Amygdala (tissue), 56 donors: Measurements from ENCODE around the gene IL32.
A peak's percentile ranks its signal among the peaks of the same experiment; 100 is the strongest.

ENCODE experiments used
- DNase-seq, 56 donors: peaks; one replicate each; lab custom pipeline; 2025; lab: John Stamatoyannopoulos, UW

Gene IL32

DNA sequence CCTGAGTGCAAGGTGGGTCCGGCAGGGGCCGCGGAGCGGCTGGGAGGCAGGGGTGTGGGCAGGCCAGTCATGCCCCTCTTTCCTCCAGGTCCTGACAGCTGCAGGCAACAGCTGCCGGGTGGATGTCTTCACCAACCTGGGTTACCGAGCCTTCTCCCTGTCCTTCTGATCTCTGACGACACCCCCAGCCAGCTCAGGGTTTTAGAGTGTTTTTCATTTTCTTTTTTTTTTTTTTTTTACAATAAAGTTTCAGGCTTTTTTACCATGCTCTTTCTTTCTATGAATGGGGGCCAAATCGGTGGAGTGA is 38.0 kb upstream of the IL32 start:
- no peak for DNase-seq

DNA sequence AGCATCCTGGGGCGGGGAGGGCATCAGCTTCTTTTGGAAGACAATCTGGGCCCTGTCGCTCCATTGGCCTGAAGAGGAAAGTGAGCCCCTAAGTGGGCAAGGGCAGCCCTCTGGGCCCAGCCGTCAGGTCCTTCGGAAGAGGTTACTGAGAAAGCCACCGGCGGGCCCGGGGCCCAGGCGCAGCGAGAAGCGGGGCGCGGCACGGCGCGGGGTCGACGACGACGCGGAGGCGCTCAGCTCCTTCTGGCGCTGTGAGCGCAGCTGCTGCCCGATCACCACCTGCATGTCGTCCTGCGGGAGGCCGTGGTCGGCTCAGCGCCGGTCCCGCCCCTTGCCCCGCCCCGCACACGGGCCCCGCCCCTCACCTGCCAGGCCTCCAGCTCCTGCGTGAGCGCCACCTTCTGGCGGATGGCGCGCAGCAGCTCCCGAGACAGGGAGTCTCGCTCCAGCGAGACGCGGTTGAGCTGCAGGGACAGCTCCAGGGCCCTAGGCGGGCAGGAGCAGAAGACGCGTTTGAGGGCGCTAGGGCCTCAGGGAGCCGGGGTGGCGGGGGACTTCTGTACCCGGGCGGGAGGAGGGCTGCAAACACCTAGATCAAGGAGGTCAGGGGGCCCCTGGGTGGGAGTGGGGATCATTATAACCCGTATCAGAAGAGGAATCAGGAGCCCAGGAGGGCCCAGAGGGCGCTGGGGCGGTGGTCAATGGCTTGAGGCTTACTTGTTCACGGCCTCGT is 37.3 kb upstream of the IL32 start:
- peak in 41 of 56 donors; percentile 14 to 77 (median 46) for DNase-seq

DNA sequence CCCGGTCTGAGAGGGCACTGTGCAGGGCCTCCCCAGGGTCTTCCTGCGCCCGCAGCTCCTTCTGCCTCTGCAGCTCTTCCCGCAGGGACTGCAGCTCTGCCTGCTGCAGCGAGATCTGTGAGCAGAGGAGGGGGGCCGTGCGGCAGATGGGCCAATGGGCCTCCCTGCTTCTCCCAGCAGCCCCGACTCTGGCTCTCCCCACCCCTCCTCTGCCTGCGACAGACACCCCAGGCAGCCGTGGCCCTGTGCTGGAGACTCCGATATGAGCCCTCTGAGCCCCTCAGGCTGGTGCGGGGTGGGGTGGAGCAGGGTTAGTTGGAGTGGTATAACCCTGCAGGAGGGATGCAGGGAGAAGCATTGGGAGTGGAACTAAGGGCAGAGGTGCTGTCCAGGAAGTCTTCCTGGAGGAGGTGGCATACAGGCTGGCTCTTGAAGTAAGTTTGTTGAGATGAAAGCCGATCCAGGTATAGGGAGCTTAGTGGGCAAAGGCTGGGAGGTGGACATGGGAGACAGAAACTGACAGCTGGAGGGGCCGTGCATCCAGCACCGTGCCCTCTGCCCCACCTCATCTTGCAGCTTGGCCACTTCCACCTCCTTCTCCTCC is 36.6 kb upstream of the IL32 start:
- no peak for DNase-seq

DNA sequence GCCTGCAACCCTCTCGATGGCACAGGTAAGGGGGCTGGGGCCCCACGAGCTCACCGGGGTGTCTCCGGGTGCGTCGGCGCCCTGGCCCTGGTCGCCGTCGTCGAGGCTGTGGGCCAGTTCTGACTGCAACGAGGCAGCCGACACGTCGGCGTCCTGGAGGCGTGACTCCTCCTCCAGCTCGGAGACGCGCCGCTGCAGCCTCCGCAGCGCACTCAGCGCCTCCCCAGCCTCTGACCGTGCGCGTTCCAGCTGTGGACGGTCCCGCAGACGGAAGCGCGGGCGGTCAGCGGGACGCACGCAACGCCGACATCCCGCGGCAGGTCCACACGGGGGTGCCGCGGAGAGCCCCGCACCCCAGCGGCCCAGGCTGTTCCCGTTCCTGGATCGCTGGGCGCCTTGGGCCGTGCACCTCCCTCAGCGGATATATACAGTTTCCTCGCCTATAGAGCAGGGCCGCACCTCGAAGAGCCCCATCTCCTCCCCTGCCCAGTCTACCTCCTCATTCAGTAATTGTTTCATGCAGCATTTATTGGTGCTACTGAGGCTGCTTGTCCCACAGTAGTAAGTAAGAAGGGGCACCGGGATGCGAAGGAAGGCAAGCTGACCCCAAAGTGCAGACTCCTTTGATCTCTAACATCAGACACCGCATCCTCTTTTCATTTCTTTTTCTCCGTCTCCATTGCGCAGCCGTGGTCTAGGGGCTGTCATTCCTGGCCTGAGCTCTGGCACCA is 35.8 kb upstream of the IL32 start:
- no peak for DNase-seq

DNA sequence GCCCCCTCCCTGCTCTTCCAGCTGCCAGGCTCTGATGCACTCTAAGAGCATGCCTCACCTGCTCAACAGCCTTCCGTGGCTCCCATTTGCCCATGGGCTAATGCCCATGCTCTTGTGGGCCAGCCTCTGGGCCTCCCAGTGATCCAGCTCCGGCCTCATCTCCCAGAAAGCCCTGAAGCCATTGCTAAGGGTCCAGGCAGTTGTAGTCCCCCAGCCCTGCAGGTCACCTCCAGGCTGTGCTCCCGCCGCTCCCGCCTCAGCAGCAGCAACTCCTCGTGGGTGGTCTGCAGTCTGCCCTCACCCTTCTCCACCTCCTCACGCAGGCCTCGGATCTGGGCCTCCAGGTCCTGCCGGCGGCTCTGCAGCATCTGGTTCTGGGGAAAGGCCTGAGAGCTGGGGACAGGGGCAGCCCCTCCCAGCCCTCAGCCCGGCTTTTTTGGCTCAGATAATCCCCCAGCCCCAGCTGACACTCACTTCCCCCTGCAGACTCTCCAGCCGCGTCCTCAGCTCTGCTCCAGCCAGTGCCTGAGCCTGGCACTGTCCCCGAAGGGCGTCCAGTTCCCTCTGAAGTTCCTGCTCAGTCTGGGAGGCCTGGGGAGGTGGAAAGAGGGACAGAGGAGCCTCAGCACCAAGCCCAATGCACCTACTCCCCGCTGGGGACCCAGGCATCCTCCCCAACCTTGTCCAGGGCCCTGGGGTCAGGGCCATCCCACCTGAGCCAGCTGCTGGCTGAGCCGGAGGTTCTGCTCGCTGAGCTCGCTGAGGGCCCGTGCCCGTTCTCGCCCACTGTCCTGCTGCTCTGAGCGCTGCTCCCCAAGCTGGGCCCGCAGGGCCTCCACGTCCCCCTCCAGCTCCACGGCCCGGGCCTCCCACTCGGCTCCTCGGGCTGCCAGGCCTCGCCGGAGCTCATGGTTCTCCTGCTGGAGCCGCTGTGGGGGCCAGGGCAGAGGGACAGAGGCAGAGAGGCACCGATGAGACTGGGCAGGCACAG is 34.9 kb upstream of the IL32 start:
- DNase-seq: no peak

DNA sequence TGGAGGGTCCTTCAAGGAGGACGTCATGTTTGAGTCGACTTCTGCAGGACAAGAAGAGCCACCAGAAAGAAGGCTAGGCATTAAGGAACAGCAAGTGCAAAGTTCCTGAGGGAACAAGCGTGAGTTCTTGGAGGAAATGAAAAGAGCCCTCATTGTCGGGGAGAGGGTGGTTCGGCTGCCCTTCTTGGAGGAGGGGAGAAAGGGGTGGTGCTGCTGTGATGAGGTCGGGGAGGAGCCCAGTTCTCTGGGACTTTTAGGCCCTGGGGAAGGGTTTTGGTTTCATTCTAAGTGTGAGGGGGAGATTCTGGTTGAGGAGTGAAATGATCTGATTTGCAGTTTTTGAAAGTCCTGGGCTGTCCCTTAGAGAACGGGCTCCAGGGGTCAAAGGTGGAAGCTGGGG is 32.8 kb upstream of the IL32 start:
- no peak for DNase-seq

DNA sequence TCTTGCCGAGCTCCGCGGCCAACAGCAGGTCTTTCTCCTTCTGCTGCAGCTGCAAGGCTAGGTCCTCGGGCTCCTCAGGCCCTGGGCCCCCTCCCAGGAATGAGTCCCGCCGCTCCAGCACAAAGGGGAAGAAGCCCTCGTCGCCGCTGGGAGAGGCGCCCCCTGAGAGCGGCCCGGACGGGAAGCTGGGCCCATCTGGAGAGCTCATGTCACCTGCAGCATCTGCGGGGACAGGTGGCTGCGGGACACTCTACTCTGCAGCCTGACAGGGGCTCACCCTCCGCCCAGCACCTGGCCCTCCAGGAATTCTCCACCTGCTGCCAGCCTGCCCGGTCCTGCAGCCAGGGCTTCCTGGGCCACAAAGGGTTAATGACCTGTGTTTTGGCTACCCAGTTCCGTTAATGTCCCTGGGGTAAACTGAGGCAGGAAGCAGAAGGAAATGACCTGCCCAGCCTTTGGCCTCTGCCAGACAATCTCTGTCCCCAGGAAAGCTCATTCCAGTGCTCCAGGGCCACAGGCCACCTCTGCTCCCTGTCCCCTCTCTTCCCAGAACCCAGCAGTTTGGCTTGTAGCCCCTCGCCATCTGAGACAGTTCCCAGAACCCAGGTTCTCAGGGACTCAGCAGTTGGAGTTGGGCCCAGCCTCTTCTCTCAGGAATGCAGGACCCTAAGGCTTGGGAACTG is 30.0 kb upstream of the IL32 start:
- DNase-seq: no peak

DNA sequence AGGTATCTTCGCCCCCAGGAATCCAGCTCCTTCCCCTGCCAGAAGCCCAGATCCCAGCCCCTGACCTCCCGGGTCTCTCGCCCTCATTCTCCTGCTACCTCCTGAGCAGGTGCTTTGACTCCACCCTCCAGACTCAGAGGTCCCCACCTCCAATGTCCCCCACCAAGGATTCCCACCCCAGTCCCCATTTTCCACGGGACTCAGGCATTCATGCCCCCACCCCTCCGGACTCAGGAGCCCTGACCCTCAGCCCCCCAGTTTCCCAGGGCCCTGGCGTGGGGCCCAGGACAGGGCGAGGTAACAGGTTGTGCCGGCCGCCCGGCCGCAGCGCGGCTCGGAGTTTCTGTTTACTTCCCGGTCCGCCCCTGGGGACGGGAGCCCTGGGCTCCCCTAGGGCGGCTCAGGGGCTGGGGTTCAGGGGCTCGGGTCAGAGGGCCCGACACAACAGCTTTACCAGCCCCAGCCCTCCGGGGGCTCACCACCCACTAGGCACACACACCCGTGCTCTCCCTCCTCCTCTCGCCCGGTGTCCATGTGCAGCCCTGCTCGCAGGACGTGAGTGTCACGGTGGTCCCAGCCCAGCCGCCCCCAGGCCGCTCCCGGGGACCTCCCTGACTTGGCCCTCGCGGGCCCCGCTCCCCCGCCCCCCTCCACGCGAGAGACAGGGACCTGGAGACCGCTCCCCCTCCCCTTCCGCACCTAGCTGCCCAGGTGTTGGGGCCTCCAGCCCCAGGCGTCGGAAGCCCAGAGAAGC is 29.3 kb upstream of the IL32 start:
- no peak for DNase-seq

DNA sequence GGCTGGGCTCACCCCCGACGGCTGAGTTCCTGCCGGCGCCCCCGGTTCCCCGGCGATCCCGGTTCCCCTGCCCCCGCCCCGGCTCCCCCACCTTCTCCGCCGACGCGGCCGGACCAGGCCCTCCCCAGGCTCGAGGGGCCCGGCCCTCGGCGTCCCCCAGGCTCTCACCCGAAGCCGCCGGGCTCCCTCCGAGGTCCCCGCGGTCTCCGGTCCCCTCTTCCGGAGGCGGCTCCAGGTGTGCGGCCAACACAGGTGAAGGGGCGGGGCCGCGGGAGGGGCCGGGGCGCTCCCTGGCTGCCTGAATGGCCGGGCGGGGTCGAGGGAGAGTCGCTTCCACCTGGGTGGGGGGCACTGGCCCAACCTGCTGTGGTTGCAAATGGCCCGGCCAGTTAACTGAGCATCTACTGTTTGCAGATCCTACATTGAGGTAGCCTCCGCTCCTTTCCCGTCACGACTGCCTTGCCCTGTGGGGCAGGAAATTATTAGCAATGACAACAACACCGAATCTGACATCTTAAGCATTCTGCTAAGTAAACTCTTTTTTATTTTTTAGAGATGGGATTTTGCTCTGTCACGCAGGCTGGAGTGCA is 28.6 kb upstream of the IL32 start, which contains the start of gene BICDL2:
BICDL2 (minus strand) TSS at position 219 of the 590 bp plus-strand sequence. CDS start 1,448 bp downstream, outside the sequence.
- no peak for DNase-seq

DNA sequence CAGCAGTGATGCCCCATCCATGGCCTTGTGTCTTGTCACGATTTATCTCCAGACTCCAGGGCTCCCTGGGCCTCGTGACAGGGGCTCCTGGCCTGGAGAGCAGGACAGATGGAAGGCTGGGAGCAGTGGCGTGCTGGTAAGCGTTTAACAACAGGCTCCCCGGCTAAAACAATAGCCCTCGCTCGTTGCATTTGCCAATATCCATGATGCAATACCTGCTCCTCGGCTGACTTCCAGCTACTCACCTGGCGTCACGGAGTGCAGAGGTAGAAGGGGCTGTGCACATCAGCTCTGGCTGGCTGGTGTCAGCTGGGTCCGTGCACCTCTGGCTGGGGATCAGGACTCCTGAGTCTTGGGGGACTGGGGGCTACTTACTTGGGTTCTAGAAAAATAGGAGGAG is 27.2 kb upstream of the IL32 start:
- no peak for DNase-seq

DNA sequence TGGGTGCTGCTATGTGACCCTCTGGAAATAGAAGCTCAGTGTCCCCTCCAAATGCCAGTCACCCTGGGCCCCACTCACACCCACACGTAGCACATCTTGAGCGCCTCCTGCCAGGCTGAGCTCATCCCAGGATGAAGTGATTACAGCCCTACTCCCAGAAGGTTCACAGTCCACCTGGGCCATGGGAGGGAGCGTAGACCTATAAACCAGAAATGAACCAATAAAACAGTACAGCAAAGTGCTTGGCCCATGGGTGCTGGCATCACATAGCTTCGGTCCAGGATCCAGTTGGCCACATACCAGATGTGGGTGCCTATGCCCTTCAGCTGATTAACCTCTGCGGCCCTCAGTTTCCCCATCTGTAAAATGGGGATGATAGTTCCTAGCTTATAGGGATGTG is 26.5 kb upstream of the IL32 start:
- no peak for DNase-seq

DNA sequence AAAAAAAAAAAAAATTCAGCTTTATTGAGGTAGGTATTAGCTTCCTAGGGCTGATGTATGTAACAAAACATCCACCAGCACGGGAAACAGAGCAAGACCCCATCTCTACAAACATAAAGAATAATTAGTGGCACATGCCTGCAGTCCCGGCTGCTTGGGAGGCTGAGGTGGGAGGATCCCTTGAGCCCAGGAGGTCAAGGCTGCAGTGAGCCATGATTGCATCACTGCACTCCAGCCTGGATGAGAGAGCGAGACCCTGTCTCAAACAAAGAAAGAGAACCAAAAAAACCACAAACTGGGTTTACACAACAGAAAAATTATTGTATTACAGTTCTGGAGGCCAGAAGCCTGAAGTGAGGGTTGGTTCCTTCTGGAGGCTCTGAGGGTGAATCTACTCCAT is 23.1 kb upstream of the IL32 start:
- DNase-seq: no peak

DNA sequence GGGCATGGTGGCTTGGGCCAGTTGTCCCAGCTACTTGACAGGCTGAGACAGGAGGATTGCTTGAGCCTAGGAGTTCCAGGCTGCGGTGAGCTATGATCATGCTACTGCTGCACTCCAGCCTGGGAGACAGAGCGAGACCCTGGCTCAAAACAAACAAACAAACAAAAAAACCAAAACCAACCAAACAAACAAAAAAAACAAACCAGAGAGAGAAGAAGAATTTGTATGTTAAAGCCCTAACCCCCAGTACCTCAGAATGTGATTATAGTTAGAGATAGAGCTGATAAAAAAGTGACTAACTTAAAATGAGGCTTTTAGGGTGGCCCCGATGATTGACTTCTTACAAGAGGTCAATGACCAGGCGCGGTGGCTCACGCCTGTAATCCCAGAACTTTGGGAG is 20.7 kb upstream of the IL32 start:
- DNase-seq: no peak

DNA sequence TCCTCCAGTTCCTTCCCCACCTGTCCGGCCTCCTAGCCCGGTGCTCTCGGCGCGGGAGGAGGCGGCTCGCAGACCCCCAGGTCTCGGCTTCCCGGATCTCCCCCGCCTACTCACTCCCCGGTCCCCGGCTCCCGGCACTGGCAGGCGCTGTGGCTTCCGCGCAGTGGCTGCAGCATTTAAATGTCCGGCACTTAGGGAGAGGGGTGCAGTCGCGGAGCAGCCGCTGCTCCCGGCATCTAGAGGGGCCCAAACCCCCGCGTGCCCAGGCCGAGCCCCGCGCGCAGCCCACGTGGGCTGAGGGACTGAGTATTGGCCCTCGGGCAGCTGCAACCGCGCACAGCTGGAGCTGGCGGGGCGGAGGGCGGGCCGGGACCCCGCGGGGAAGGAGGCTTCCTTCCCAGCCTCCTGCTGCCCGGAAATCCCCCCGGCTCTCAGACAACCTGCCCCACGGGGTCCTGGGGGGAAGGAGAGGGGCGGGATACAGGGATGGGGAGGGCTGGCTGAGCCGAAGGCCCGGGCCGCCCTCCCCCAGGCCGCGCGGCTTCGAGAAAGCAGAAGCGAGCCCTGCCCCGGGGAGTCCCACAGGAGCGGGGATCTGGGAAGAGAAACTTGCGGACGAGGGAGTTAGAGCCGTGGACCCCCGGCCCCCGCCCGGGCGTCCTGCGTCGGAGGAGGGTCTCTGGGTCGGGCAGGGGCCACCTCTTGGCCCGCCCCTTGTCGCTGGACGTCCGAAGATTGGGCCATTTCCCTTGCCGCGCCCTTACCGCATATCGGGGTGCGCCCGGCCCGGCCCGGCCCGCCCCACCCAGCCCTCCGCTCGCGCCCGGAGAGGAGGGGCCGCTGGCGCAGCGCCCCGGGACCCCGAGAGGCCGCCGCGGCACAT is 19.4 kb upstream of the IL32 start, which contains the start of gene MMP25:
MMP25 (plus strand) TSS at position 804 of the 883 bp plus-strand sequence. CDS start 357 bp downstream, outside the sequence.
- DNase-seq: peak in 1 of 56 donors; percentile 16

DNA sequence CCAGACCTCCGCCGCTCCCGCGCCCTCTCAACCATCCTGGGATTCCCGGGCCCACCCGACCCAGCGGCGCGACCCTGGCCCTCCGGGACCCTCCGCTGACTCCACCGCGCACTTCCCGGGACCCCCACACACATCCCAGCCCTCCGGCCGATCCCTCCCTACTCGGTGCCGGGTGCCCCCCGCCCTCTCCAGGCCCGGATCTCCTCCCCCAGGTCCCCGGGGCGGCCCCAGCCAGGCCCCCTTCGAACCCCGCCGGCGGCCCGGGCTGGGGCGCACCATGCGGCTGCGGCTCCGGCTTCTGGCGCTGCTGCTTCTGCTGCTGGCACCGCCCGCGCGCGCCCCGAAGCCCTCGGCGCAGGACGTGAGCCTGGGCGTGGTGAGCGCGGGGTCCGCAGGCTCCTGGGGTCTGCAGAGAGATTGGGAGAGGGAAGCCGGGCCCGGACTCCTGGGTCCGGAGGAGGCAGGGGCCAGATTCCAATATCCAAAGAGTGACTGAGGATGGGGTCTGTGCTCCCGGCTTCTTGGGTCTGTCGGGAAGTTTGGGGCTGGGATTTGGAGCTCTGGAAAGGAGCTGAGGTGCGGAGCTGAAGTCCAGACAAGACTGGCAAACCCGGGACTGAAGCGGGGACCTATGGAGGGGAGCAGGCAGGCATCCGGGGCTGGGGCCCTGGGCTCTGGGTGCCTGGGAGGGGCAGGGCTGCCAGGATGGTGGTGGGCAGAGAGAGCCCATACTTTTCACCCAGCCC is 18.6 kb upstream of the IL32 start:
- no peak for DNase-seq

DNA sequence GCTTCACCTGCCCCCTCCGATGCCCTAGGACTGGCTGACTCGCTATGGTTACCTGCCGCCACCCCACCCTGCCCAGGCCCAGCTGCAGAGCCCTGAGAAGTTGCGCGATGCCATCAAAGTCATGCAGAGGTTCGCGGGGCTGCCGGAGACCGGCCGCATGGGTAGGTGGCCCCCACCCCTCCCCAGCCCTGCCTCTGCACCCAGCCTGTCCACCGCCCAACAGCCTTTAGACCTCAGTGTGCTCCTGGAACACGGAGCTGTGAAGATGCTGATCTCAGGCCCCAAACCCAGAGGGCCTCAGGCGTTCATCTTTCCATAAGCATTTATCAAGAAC is 18.1 kb upstream of the IL32 start:
- no peak for DNase-seq

DNA sequence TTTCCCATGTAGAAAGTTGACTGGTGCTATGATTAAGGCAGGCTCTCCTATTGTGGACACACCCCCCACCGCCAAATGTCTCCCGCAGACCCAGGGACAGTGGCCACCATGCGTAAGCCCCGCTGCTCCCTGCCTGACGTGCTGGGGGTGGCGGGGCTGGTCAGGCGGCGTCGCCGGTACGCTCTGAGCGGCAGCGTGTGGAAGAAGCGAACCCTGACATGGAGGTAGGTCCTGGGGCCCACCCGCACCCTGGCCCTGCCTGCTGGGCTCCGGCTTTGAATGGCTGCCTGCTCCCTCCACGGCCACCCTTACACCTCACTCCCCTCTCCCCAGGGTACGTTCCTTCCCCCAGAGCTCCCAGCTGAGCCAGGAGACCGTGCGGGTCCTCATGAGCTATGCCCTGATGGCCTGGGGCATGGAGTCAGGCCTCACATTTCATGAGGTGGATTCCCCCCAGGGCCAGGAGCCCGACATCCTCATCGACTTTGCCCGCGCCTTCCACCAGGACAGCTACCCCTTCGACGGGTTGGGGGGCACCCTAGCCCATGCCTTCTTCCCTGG is 15.4 kb upstream of the IL32 start:
- DNase-seq: no peak
